Measurements from ENCODE around the gene AGRN.
"Not testable (repeated sequence)": the region's sequence is repeated elsewhere in the genome, so short reads cannot be mapped to it uniquely, and the experiment has no call there.

AGRN gene

DNA sequence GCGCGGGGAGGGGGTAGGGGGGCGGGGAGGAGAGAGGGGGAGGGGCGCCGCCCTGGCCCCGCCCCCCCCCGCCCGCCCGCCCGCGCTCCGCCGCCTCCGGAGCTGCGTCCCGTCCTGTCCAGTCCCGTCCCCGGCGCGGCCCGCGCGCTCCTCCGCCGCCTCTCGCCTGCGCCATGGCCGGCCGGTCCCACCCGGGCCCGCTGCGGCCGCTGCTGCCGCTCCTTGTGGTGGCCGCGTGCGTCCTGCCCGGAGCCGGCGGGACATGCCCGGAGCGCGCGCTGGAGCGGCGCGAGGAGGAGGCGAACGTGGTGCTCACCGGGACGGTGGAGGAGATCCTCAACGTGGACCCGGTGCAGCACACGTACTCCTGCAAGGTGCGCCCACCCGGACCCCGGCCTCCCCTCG is at the start of gene AGRN:
AGRN (plus strand) TSS at position 121 of the 405 bp plus-strand sequence; CDS start at position 174, 53 bp downstream.
- no peak for DNase-seq

DNA sequence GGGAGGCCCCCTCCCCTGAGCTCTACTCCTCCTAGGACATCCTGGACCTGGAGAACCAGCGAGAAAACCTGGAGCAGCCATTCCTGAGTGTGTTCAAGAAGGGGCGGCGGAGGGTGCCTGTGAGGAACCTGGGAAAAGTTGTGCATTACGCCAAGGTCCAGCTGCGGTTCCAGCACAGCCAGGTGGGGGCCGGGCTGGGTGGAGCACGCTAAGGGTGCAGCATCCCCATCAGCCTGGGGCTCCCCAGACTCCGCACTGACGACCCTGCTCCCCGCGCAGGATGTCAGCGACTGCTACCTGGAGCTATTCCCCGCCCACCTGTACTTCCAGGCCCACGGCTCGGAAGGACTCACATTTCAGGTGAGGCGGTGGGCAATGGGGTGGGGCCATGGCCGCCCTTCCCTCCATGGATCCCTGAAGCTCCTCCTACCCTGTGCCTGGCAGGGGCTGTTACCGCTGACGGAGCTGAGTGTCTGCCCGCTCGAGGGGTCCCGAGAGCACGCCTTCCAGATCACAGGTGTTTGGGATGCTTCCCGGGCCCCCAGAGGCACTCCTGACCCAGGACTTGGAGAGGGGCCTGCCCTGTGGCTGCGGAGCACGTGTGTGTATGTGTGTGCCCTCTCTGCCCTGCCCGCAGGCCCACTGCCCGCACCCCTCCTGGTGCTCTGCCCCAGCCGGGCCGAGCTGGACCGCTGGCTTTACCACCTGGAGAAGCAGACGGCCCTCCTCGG is 49.5 kb upstream of the AGRN start:
- no peak for DNase-seq

DNA sequence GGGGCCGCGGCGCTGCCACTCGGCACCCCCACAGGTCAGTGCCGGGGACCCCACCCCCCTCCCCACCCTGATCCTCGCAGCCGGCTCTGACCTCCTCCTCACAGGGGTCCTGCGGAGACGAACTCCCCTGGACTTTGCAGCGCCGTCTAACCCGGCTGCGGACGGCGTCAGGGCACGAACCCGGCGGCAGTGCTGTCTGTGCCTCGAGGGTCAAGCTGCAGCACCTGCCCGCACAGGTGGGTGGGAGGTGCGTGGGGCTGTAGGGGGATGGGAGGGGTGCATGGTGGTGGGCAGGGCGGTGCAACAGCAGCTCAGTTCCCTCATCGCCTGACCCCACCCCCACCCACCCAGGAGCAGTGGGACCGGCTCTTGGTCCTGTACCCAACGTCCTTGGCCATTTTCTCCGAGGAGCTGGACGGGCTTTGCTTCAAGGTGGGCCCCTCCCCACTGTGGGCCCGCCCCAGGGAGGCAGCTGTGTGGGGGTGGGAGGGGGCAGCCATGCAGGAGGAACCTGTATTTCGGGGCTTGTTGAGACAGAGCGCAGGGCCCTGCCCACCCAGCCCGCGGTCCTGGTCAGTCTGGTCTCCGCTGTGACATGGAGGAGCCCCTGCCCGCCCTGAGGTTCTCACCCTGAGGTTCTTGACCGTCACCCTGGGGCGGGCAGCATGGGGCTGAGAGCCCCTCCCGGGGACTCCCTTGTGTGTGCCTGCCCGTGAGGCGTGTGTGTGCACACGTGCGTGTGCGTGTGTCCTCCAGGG is 48.8 kb upstream of the AGRN start:
- DNase-seq = no peak

DNA sequence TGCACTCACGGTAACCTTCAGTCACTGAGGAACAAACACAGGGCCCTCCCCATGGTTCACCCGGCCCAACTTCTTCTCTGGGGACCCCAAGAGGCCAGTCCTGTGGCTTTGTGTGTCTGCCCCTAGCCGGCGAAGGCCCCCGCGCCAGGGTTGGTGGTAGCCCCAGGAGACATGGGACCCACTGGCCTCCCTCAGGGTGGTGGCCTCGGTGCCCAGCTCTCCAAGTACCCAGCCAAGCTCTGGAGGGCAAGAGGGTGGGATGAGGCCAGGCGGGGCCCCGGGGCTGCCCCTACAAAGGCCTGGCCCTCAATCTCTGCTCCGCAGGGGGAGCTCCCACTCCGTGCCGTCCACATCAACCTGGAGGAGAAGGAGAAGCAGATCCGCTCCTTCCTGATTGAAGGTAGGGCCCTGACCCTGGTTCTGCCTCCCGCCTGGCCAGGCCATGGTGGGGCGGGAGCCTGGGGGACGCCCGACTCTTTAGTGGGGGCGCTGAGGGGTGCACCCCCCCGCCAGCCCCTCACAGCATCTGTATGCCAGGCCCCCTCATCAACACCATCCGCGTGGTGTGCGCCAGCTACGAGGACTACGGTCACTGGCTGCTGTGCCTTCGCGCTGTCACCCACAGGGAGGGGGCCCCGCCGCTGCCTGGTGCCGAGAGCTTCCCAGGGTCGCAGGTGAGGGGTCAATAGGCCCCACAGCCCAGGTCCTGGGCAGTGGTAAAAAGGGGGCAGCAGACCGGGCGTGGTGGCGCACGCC is 48.0 kb upstream of the AGRN start:
- DNase-seq = no peak

DNA sequence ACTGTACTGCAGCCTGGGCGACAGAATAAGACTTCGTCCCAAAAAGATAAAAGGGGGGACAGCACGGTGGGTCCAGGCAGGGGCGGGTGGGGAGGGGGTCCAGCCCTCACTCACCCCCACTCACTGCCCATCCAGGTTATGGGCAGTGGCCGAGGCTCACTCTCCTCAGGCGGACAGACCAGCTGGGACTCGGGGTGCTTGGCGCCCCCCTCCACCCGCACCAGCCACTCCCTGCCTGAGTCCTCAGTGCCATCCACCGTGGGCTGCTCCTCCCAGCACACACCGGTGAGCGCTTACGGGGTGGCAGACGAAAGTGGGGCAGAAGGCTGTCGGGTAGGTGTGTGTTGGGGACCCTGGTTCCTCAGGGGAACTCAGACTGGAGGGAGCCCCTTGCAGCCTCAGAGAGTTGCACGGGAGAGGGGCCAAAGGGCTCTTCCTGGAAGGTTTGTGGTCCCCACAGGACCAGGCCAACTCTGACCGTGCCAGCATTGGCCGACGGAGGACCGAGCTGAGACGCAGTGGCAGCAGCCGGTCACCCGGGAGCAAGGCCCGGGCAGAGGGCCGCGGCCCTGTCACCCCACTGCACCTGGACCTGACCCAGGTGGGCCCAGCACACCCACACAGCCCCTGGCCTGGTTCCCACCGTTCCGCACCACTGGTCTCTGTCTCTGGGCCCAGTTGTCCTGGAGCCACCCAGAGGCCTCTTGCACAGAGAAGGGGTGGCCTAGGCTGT is 47.0 kb upstream of the AGRN start:
- no peak for DNase-seq

DNA sequence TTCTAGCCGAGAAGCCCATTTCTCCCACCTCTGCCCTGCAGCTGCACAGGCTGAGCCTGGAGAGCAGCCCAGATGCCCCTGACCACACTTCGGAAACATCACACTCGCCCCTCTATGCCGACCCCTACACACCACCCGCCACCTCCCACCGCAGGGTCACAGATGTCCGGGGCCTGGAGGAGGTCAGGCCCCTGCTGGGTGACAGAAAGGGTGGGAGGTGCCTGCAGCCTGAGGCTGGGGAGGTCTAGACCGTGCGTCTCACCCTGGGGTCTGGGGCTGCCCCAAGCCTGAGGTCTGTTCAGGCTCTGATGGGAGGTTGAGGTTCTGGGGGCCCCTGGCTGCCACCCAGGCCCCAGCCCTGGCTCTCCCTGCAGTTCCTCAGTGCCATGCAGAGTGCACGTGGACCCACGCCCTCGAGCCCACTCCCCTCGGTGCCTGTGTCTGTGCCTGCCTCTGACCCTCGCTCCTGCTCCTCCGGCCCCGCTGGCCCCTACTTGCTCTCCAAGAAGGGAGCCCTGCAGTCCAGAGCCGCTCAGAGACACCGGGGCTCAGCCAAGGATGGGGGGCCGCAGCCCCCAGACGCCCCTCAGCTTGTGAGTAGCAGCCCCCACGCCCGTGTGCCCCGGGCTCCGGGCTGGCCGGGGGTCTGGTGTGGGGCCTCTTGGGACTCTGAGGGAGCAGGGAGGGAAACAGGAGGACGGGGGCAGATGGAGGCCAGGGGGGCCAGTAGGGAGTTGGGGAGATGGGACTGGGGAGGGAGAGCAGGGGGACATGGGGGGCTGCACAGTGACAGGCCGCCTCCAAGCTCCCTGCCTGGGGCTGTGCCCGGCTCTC is 46.2 kb upstream of the AGRN start:
- no peak for DNase-seq

DNA sequence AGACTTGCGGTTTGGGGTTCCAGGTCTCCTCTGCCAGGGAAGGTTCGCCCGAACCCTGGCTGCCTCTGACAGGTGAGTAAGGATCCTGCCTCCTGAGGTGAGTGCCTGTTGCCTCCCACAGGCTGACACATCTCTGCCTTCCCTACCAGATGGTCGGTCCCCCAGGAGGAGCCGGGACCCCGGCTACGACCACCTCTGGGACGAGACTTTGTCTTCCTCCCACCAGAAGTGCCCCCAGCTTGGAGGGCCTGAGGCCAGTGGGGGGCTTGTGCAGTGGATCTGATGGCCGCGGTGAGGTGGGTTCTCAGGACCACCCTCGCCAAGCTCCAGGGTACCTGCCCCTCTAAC is 45.7 kb upstream of the AGRN start:
- DNase-seq = no peak

DNA sequence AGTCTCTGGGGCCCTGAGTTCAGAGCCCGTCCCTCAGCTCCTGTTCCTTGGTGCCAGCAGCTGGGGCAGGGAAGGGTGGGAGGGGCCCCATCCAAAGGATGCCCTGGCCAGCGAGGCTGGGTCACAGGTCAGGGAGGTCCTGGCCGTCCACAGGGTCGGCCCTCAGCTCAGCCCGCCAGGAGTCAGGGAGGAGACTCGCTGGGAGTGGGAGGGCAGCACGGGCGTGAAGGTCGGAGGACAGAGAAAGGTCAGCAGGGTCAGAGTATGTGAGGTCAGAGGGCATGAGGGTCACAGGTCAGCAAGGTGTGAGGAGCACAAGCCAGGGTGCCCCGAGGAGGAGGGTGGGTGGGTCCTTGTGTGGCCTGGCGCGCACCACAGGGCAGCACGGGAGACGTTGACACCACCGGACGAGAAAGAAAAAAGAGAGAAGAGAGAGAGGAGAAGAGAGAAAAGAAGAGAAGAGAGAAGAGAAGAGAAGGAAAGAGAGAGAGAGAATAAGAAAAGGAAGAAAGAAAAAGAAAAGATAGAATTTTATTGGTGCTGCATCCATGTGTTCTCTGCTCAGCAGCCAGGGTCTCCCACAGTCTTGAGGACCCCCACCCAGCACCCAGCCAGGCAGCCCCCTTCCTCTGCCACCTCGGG is 45.1 kb upstream of the AGRN start:
- no peak for DNase-seq

DNA sequence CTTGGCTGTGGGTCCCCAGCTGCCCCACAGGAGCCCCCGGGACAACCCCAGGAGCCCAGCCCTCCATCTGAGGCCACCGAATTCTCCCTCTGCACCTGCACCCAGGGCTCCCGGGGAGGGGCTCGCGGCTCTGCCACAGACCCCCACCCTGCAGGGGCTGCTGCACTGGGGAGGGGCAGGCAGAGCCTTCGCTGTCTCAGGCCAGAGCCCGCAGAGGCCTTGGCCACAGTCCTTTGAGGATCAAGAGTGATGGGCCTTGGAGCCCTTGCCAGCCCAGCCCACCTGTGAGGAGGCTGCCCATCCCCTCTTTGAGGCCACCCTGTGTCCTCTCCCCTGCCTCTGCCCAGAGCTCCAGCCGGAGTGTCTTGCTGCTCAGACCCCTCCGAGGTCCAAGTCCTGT is 44.6 kb upstream of the AGRN start:
- no peak for DNase-seq

DNA sequence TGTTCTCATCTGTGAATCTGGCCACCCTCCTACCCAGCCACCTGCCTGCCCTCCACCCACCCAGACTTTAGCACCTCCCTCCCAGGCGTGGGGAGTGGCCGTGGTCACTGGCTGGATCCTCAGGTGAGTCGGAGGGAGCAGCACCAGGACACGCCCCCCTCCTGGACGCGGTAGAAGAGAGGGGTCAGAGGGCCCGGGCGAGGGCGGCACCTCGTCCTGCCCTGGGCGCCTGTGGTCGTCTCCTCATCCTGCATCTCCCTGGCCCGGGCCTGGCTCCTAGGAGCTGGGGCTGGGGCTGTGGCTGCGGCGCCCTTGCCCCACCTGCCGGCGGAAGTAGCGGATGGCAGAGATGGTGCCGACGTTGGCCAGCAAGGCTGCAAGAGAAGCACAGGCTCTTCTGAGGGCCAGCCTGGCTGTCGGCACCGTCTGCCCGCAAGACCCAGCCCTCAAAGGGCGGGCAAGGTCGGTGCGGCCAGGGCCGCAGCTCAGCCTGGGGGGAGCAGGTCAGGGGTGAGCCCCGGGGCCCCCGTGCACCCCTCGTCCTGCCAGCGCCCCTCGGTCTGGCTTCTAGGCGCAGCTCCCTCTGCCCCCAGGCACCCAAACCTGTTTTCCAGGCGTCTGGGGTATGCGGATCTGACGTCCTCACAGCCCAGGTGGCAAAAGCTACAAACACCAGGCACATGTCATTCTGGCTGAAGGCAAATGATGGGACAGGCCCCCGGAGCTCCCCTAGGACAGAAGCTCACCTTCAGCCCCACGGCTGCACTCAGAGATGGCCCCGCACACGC is 43.8 kb upstream of the AGRN start:
- DNase-seq = peak; percentile 61

DNA sequence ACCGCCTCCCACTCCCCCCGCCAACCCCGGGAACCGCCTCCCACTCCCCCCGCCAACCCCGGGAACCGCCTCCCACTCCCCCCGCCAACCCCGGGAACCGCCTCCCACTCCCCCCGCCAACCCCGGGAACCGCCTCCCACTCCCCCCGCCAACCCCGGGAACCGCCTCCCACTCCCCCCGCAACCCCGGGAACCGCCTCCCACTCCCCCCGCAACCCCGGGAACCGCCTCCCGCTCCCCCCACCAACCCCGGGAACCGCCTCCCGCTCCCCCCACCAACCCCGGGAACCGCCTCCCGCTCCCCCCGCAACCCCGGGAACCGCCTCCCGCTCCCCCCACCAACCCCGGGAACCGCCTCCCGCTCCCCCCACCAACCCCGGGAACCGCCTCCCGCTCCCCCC is 43.1 kb upstream of the AGRN start:
- DNase-seq = not testable (repeated sequence)

DNA sequence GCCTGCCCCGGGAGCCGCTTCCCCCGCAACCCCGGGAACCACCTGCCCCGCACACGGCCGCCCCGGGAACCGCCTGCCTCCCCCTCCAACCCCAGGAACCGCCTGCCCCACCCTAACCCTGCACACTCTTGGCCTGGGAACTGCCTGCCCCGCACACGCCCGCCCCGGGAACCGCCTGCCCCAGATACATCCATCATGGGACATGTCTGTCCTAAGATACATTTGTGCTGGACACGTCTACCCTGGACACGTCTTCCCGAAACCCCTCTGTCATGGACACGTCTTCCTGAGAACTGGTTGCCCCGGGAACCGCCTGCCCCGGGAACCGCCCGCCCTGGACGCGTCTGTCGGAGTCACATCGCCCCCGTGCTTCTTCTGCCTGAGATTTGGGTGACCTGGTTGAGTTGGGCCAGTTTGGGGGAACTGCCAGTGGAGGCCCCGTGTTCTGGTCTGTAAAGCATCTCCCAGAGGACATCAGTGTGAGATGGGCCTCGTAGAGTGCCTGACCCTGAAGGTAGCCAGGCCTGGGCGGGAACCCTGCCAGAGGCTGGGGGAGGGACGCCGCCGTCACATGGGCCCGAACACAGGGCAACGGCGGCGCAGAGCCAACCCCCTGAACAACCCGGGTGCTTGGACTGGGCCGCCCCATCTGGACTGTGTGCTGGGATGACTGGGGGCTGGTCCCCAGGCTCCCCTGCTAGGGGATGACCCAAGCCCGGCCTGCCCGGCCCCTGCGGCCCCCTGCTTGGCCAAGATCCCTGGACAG is 41.7 kb upstream of the AGRN start:
- DNase-seq = no peak

DNA sequence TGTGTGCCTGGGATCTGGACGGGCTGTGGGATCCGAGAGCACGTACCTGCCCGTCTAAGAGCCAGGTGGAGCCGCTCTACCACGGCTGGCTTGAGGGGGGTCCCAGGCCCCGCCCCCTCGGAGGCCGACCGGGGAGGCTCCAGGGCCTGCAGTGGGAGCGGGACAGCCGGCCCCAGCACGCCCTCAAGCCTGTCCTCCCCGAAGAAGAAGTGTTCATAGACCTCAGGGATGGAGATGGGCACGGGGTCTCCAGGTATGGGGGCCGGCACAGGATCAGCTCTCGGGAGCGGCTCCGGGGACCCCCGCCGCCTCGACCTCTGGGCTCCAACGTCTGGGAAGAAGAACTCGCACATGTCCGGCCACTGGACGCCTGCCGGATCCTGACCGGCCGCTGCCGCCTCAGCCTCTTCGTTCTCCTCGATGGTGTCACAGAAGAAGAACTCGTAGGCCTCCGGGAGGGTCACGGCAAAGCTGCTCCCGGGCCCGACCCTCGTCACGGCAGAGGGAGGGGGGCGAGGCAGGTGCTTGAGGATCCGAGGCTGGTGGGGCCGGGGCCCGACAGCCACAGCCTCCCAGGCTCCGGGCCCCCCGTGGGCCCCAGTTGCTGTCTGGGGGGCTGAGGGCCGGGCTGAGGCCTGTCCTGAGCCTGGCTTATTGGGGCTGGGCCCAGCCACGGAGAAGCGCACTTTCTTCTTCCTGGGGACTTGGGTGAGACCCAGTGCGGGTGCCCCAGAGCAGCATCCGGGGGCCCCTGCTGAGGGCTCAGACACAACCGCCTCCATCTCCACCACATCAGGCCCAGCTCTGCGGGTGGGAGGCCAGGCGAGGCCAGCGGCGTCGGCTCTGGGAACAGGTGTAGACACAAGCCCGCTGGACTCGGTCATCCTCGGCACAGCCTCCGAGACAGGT is 40.8 kb upstream of the AGRN start:
- DNase-seq = no peak

DNA sequence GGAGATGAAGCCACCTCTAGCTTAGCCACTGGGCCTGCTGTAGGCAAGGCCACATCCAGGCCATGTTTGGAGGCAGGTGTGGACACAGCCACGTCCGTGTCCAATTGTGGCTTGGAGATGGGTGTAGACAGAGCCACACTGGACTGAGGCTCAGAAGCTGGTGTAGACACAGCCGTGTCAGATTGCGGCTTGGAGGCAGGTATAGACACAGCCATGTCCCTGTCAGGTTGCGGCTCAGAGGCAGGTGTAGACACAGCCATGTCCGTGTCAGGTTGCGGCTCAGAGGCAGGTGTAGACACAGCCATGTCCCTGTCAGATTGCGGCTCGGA is 40.2 kb upstream of the AGRN start:
- DNase-seq = no peak

DNA sequence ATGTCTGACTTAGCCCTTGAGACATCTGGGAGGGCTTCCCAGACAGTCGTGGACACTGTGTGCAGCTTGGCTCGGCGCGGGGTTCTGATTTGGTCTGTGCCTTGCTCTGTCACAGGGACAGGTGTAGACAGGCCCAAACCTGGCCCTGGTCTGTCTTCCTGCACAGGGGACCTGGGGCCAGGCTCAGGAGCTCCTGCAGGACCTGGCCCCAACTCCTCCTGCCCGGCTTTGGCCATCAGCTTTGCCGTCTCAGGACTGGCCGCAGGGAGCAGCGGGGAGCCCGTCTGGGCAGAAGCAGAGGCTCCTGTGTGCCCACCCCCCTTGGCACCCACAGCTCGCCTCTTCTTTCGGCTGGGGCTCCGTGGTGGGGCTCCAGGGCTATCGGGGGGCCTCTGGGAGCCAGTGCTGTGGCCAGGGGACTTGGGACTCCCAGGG is 39.8 kb upstream of the AGRN start:
- DNase-seq = no peak

DNA sequence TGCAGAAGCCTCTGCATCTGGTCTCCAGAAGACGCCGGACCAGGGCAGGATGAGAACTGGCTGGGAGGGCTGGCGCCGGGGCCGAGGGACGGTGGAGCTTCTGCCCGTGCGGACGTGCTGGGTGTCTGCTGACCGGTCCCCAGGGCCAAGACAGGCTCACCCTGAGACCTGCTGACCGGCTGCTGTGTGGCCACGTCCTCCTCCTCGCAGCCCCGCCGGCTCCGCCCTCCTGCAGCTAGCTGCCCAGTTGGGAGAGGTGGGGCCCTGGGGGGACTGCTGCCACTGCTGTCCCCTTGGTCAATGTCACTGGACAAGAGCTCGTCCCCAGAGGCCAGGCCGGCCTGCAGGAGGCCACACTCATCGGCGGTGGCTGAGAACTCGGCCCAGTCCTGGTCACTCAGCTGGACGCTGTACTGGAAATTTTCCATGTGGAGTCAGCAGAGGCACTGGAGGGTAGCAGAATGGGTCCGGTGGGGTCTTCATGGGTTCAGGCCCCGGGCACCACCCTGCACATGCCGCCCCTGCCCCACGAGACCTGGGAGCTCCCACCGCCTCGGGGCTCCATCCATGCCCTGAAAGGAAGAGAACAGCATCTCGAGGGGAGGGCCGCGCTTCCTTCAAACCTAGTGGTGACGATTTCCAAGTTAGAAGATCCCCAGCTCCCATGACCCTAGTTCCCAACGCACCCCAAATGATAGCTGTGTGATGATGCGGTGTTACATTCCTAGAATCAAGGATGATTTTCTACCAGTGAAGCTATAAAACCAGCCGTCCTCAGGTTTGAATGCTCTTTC is 39.1 kb upstream of the AGRN start:
- DNase-seq = no peak

DNA sequence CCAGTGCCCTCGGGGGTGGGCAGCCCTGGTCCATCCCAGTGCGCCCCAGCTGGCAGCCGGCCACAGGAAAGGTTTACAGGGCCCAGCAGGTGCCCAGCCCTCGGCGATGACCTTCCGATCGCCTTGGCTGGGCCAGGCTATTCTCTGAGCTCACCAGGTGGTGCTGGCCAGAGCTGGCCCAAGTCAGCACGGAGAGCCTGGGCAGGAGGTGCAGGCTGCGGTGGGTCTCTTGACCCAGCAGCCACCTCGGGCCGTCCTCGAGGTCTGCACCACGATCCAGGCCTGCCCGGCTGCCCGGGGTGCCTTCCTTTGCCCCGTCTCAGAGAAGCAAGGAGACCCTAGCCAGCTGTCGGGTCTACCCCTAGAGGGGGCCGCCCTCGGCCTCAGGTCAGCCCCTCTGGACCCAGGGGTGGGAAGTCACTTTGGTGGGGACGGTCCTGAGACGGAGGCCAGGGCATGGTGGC is 38.4 kb upstream of the AGRN start:
- DNase-seq = no peak

DNA sequence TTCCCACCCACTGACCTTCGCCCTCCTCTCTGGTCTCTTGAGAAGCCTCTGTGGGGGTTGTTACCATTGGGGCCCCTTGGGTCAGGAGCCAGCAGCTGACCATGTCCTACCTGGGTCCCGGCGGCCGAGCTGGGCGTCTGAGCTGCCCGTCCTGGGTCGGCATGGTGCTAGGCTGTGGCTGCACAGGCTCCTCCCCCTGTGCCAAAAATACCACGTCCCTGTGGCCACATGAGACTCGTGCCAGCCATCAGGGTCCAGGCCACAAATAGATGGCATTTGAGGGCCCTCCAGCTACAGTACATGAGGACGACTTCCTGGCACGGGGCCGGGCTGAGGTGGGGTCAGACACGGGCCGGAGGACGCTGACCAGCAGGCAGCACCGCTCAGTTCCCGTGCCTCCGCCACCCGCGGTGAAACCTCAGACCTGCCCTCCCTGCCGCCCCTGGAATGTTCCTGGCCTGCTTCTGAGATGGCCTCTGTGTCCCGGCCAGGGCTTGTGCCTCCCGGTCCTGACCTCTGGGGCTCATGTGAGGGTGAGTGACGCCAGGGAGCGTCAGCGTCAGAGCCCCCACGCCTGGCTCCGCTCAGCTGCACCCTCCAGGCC is 37.9 kb upstream of the AGRN start, which contains the start of gene PERM1:
PERM1 (minus strand) TSS at position 139 of the 604 bp plus-strand sequence. CDS start 1,064 bp downstream, outside the sequence.
- no peak for DNase-seq
